Measurements from ENCODE around the gene ATP6V1F. TPM values are rescaled to one million over a fixed set of nuclear protein-coding genes. Genes with fewer than 3 reads are reported as not detected.

ATP6V1F gene
- total RNA-seq, 1 experiment from 2014 or later, result 115 TPM

DNA sequence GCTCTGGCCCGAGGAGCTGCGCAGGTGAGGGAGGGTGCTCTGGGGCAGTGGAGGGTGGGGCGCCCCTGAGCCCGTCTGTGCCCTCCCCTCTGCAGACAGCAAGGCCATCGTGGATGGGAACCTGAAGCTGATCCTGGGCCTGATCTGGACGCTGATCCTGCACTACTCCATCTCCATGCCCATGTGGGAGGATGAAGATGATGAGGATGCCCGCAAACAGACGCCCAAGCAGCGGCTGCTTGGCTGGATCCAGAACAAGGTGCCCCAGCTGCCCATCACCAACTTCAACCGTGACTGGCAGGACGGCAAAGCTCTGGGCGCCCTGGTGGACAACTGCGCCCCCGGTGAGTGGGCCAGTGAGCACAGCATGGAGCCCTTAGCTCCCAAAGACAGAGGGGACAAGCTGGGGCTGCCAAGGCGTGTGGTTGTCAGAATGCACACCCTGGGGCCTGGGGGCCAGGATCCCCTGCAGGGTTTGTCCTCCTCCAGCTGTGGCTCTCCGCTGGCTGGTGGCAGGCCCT, 27.4 kb upstream of the ATP6V1F start:
- H3K4me2 ChIP-seq (ENCODE audit: insufficient read depth, insufficient read length, low read length), result no peak overlapping the region
- H2BK12ac ChIP-seq (ENCODE audit: insufficient read length, low read depth, low read length), result no peak overlapping the region
- no peak overlapping the region for H3K9ac ChIP-seq (ENCODE audit: extremely low read depth, insufficient read length, low read length)
- no peak overlapping the region for H2AK5ac ChIP-seq (ENCODE audit: insufficient read length, low read length)
- no peak for DNase-seq
- H4K5ac ChIP-seq (ENCODE audit: insufficient read length, low read depth, low read length), result no peak overlapping the region
- H3K4me1 ChIP-seq (ENCODE audit: insufficient read depth, low read length), result peaks cover 5% of the 10 kb centered on the region; the same call in 1 of the 2 replicates
- no peaks in the 10 kb centered on the region for H3K79me1 ChIP-seq (ENCODE audit: insufficient read depth, low read depth, low read length, poor library complexity, severe bottlenecking)
- Mint-ChIP-seq H3K27ac (no peak overlapping the region), H3K27me3 (ENCODE audit: low read depth) (peaks cover 21% of the 10 kb centered on the region), H3K36me3 (ENCODE audit: insufficient read depth in 1 of 3, low read depth in 3 of 3) (peaks cover 0 to 3% (median 0%) of the 10 kb centered on the region in 3 experiments; a peak in 1 of 7 replicates), H3K9me3 (no peaks in the 10 kb centered on the region), H3K4me3 (no peak overlapping the region), H3K4me1 (peaks cover 19 to 35% of the 10 kb centered on the region in 2 experiments)
- H3K23ac ChIP-seq (ENCODE audit: insufficient read length, low read depth, low read length), result no peak overlapping the region
- no peak overlapping the region for H3K14ac ChIP-seq (ENCODE audit: insufficient read depth, low read length)
- no peak overlapping the region for H3K18ac ChIP-seq (ENCODE audit: insufficient read length, low read depth, low read length)
- WGBS (ENCODE audit: extremely low coverage, insufficient read length, low lambda C conversion rate), result no CpG with 5 or more reads among the region's 16 CpGs
- peaks cover 21% of the 10 kb centered on the region for H3K23me2 ChIP-seq (ENCODE audit: insufficient read length, low read depth, low read length, poor library complexity, severe bottlenecking)
- H3K9me3 ChIP-seq (ENCODE audit: control insufficient read depth, low read depth, low read length), result no peaks in the 10 kb centered on the region
- H4K20me1 ChIP-seq (ENCODE audit: control insufficient read depth, insufficient read depth, insufficient read length), result no peaks in the 10 kb centered on the region
- no peak overlapping the region for H3K27ac ChIP-seq (ENCODE audit: insufficient read length, low read depth, low read length)
- H2BK15ac ChIP-seq (ENCODE audit: low read depth, low read length), result no peak overlapping the region
- no peak overlapping the region for H2BK5ac ChIP-seq (ENCODE audit: insufficient read length, low read length)
- H3T11ph ChIP-seq (ENCODE audit: low read length), result no peak overlapping the region
- no peaks in the 10 kb centered on the region for H3K79me2 ChIP-seq (ENCODE audit: insufficient read depth, low read length)
- H2AFZ ChIP-seq (ENCODE audit: low read length), result no peak overlapping the region
- no peak overlapping the region for H4K8ac ChIP-seq (replicated peaks; ENCODE audit: insufficient read length, low read depth, low read length)
- TF ChIP-seq, protein P1, sequence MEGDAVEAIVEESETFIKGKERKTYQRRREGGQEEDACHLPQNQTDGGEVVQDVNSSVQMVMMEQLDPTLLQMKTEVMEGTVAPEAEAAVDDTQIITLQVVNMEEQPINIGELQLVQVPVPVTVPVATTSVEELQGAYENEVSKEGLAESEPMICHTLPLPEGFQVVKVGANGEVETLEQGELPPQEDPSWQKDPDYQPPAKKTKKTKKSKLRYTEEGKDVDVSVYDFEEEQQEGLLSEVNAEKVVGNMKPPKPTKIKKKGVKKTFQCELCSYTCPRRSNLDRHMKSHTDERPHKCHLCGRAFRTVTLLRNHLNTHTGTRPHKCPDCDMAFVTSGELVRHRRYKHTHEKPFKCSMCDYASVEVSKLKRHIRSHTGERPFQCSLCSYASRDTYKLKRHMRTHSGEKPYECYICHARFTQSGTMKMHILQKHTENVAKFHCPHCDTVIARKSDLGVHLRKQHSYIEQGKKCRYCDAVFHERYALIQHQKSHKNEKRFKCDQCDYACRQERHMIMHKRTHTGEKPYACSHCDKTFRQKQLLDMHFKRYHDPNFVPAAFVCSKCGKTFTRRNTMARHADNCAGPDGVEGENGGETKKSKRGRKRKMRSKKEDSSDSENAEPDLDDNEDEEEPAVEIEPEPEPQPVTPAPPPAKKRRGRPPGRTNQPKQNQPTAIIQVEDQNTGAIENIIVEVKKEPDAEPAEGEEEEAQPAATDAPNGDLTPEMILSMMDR (conservative IDR thresholded peaks at IDR 0.05), result no peak
- H4K91ac ChIP-seq (ENCODE audit: insufficient read length, low read depth, low read length), result no peak overlapping the region
- no peak overlapping the region for H2BK20ac ChIP-seq (ENCODE audit: low read depth, low read length, poor library complexity, severe bottlenecking)
- H2BK120ac ChIP-seq (ENCODE audit: low read depth, low read length, poor library complexity, severe bottlenecking), result no peak overlapping the region
- no peak overlapping the region for H3K56ac ChIP-seq (ENCODE audit: insufficient read length, low read depth, low read length)
- H3K27me3 ChIP-seq (ENCODE audit: insufficient read depth, low read length), result peaks cover 9% of the 10 kb centered on the region; the same call in 1 of the 2 replicates
- no peak overlapping the region for H3K4ac ChIP-seq (ENCODE audit: low read depth, low read length)

Measured in H9 (cell line).